Activated CD4-positive, alpha-beta memory T cell treated with anti-CD3 and anti-CD28 coated beads for 36 hours (primary cell): ENCODE data around the gene GALNT2. TPM values are rescaled to one million over a fixed set of nuclear protein-coding genes. Genes with fewer than 3 reads are reported as not detected.

ENCODE experiments used
- CTCF ChIA-PET: fragments of 350-600 bp; sonication (Branson Sonifier 250); formaldehyde crosslinking; loops from one replicate; lab custom pipeline; 2021; ENCODE audit warnings: antibody characterized with exemption, inconsistent platforms; lab: Charles Lee
- POLR2A ChIA-PET: fragments of 350-600 bp; sonication (Branson Sonifier 250); formaldehyde crosslinking; loops from one replicate; lab custom pipeline; 2021; ENCODE audit warnings: antibody characterized with exemption; lab: Charles Lee
- DNase-seq: peaks from one replicate; pipeline ENCODE4 v3.0.0-alpha.2; 2020
- H3K27ac Mint-ChIP-seq: one replicate; pipeline ENCODE4 v1.8.0; 2021; ENCODE audit warnings: mixed read lengths
- H3K27me3 Mint-ChIP-seq: one replicate; pipeline ENCODE4 v1.8.0; 2021; ENCODE audit warnings: mixed read lengths
- H3K36me3 Mint-ChIP-seq: one replicate; pipeline ENCODE4 v1.8.0; 2021; ENCODE audit warnings: mixed read lengths
- H3K4me1 Mint-ChIP-seq: one replicate; pipeline ENCODE4 v1.8.0; 2021; ENCODE audit warnings: low read depth, mixed read lengths
- H3K4me3 Mint-ChIP-seq: one replicate; pipeline ENCODE4 v1.8.0; 2021; ENCODE audit warnings: mild to moderate bottlenecking, mixed read lengths
- H3K9me3 Mint-ChIP-seq: one replicate; pipeline ENCODE4 v1.8.0; 2021; ENCODE audit warnings: mixed read lengths
- intact Hi-C: fragments of 100-400 bp; cut with micrococcal nuclease; formaldehyde crosslinking; loops from one replicate; pipeline ENCODE4 v1.15.1; 2023
- total RNA-seq, 2 experiments: library from RNA; stranded (reverse); gene quantifications; one replicate each; pipeline ENCODE4 v1.2.3, GENCODE V29; 2021

GALNT2 gene
- total RNA-seq, 2 experiments from 2014 or later, result 49.5 to 51.0 TPM

DNA sequence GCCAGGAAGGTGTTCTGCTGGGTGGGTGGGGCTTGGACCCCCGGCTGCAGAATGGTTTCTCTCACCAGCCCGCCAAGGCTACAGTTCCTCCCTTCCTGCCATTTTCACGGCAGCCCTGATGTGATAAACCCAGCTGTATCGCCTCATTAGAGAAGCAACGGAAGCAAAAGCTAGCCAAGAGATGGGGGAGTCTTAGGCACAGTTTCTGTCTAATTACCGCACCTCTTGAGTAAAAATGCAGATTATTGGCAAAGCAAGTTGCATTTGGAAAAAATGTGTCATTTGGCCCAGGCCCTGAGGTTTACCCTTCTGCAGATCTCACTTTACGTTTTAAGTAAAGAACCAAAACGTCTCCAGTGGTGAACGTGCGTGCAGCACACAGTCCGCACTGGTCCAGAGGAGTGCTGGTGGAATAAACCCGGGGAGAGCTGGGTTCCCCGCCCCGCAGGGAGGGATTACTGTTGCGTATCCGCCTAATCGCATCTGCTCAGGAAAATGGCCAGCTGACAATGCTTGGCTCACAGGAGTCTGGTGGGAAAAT, 109.9 kb downstream of the GALNT2 start:
- H3K27me3 Mint-ChIP-seq, result no peaks in the 10 kb centered on the region
- H3K4me1 Mint-ChIP-seq, result peaks cover 15% of the 10 kb centered on the region
- ChIA-PET POLR2A (no interaction called here), CTCF (interaction anchor here (1.1 to 1.3 kb wide), 2 partner anchors 9 to 10 kb away, joined by 6 to 7 read pairs; no protein-coding TSS in a partner anchor)
- H3K36me3 Mint-ChIP-seq, result peaks cover 20% of the 10 kb centered on the region
- intact Hi-C loops, result no loop called here
- H3K9me3 Mint-ChIP-seq, result no peaks in the 10 kb centered on the region
- no peak overlapping the region for H3K27ac Mint-ChIP-seq
- no peak for DNase-seq
- H3K4me3 Mint-ChIP-seq, result no peak overlapping the region

DNA sequence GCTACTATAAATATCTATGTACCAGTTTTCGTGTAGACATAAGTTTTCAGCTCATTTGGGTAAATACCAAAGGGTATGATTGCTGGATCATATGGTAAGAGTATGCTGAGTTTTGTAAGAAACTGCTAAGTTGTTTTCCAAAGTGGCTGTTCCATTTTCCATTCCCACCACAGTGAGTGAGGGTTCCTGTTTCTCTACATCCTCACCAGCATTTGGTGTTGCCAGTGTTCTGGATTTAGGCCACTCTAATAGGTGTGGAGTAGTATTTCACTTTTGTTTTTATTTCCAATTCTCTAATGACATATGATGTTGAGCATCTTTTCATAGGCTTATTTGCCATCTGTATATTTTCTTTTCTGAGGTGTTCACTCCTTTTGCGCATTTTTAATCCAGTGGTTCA, 112.2 kb downstream of the GALNT2 start:
- CTCF ChIA-PET, result no interaction called here
- no peaks in the 10 kb centered on the region for H3K27me3 Mint-ChIP-seq

GRCh38 chr1:230185076-230186001, 118.3 kb downstream of the GALNT2 start:
- ChIA-PET CTCF (interaction anchor here (1.0 to 1.6 kb wide), 2 partner anchors 14 to 18 kb away, joined by 3 to 7 read pairs; no protein-coding TSS in a partner anchor), POLR2A (interaction anchor here (1.1 kb wide), 1 partner anchor 81 kb away, joined by 3 read pairs; no protein-coding TSS in a partner anchor)
- Mint-ChIP-seq H3K36me3 (peaks cover 18% of the 10 kb centered on the region), H3K9me3 (peaks cover 4% of the 10 kb centered on the region), H3K4me1 (peaks cover 33% of the 10 kb centered on the region), H3K4me3 (no peak overlapping the region), H3K27ac (no peak overlapping the region), H3K27me3 (no peaks in the 10 kb centered on the region)
- intact Hi-C loops, result loop anchor here (1.0 kb wide), 1 partner anchor 24 kb away; no protein-coding TSS in a partner anchor
- DNase-seq, result no peak

More for the DNA sequence above, 112.2 kb downstream of the GALNT2 start:
- H3K4me1 Mint-ChIP-seq, result peaks cover 19% of the 10 kb centered on the region
- POLR2A ChIA-PET, result no interaction called here
- intact Hi-C loops, result no loop called here
- no peak for DNase-seq
- peaks cover 22% of the 10 kb centered on the region for H3K36me3 Mint-ChIP-seq
- no peak overlapping the region for H3K4me3 Mint-ChIP-seq
- H3K27ac Mint-ChIP-seq, result no peak overlapping the region
- H3K9me3 Mint-ChIP-seq, result no peaks in the 10 kb centered on the region

GRCh38 chr1:230186003-230186863, 119.2 kb downstream of the GALNT2 start:
- no peak overlapping the region for H3K27ac Mint-ChIP-seq
- H3K4me1 Mint-ChIP-seq, result peaks cover 33% of the 10 kb centered on the region
- peaks cover 20% of the 10 kb centered on the region for H3K36me3 Mint-ChIP-seq
- intact Hi-C loops, result loop anchor here (1.0 kb wide), 1 partner anchor 23 kb away; no protein-coding TSS in a partner anchor
- H3K4me3 Mint-ChIP-seq, result no peak overlapping the region
- ChIA-PET CTCF (interaction anchor here (1.0 to 1.6 kb wide), 2 partner anchors 15 to 19 kb away, joined by 3 to 7 read pairs; no protein-coding TSS in a partner anchor), POLR2A (interaction anchor here (0.6 to 1.1 kb wide), 2 partner anchors 78 to 82 kb away, joined by 3 read pairs; no protein-coding TSS in a partner anchor)
- H3K9me3 Mint-ChIP-seq, result peaks cover 4% of the 10 kb centered on the region
- H3K27me3 Mint-ChIP-seq, result no peaks in the 10 kb centered on the region
- peak; percentile 53 for DNase-seq

- no peaks in the 10 kb centered on the region for H3K27me3 Mint-ChIP-seq
- no peak overlapping the region for H3K27ac Mint-ChIP-seq
- ChIA-PET CTCF (interaction anchor here (0.6 to 1.6 kb wide), 2 partner anchors 20 kb away, joined by 3 to 7 read pairs; no protein-coding TSS in a partner anchor), POLR2A (interaction anchor here (0.6 to 1.1 kb wide), 2 partner anchors 78 to 83 kb away, joined by 3 read pairs; no protein-coding TSS in a partner anchor)
- H3K4me1 Mint-ChIP-seq, result peaks cover 33% of the 10 kb centered on the region
- H3K9me3 Mint-ChIP-seq, result peaks cover 4% of the 10 kb centered on the region
- no peak for DNase-seq
- H3K4me3 Mint-ChIP-seq, result no peak overlapping the region
- H3K36me3 Mint-ChIP-seq, result peaks cover 20% of the 10 kb centered on the region
- intact Hi-C loops, result loop anchor here (1.0 kb wide), 1 partner anchor 22 kb away; no protein-coding TSS in a partner anchor
Measured at GRCh38 chr1:230186874-230187273, 119.8 kb downstream of the GALNT2 start.

DNA sequence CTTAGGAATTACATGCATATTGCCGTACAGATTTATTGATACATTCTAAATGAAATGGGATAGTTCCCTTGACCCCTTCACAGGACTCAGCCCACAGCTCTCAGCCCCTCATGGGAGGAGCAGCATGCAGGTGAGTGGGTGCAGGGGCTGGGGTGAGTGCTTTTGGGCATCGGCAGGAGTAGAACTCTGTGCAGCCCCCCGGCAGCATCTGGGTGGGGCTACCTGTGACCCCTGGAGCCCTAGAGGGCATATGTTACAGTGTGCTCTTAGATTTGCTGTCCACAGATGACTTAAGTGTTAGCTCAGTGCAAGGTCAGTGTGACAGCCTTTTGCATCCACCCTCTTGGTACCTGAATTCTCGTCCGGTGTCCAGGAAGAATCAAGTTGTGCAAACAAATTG, 120.3 kb downstream of the GALNT2 start:
- ChIA-PET POLR2A (no interaction called here), CTCF (interaction anchor here (0.6 kb wide), 1 partner anchor 20 kb away, joined by 3 read pairs; no protein-coding TSS in a partner anchor)
- intact Hi-C loops, result no loop called here
- Mint-ChIP-seq H3K9me3 (peaks cover 4% of the 10 kb centered on the region), H3K4me3 (no peak overlapping the region), H3K27me3 (no peaks in the 10 kb centered on the region), H3K27ac (no peak overlapping the region), H3K36me3 (peaks cover 20% of the 10 kb centered on the region), H3K4me1 (peaks cover 33% of the 10 kb centered on the region)
- no peak for DNase-seq

DNA sequence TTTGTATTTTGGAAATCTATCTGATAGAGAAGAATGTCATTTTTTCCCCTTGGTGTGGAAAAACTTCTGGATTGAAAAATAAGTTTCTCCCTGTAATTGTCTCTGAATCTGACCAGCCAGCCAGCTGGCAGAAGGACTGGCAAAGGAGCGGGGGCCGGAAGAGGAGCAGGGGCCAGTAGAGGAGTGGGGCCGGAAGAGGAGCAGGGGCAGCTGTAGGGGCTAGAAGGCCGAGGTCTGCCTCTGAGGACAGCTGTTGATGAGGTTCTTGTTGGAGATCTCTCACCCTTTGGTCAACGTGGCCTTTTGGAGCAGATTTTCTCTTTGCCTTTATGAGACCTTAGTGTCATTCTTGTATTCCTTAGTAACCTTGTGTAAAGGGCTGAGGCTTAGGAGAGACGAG, 121.8 kb downstream of the GALNT2 start:
- DNase-seq, result no peak
- Mint-ChIP-seq H3K27ac (no peak overlapping the region), H3K9me3 (peaks cover 4% of the 10 kb centered on the region), H3K27me3 (no peaks in the 10 kb centered on the region), H3K4me3 (no peak overlapping the region), H3K36me3 (peaks cover 22% of the 10 kb centered on the region), H3K4me1 (peaks cover 30% of the 10 kb centered on the region)
- intact Hi-C loops, result no loop called here
- POLR2A ChIA-PET, result no interaction called here
- CTCF ChIA-PET, result no interaction called here

- peaks cover 4% of the 10 kb centered on the region for H3K9me3 Mint-ChIP-seq
- no peak overlapping the region for H3K4me3 Mint-ChIP-seq
- no peaks in the 10 kb centered on the region for H3K27me3 Mint-ChIP-seq
- H3K27ac Mint-ChIP-seq, result no peak overlapping the region
- no peak for DNase-seq
- ChIA-PET POLR2A (no interaction called here), CTCF (no interaction called here)
- peaks cover 30% of the 10 kb centered on the region for H3K4me1 Mint-ChIP-seq
- H3K36me3 Mint-ChIP-seq, result peaks cover 19% of the 10 kb centered on the region
- intact Hi-C loops, result no loop called here
Measured at GRCh38 chr1:230189341-230189740, 122.3 kb downstream of the GALNT2 start.

DNA sequence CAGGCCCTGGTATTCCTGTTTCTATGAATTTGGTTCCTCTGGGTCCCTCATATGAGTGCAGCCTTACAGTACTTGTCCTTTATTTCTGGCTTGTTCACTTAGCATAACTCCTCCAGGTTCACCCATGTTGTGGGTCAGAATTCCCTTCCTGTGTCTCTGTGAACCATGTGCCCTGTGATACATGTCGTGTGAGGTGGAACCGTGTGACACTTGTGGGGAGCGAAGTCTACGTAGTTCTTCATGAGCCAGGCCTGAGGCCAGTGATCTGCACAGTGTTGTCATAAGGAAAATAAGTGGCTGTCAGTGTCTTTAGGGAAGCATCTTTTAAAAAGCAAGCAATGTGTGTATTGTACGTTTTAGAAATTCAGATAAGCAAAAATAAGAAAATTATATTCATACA, 122.8 kb downstream of the GALNT2 start:
- peaks cover 15% of the 10 kb centered on the region for H3K36me3 Mint-ChIP-seq
- intact Hi-C loops, result no loop called here
- H3K9me3 Mint-ChIP-seq, result no peaks in the 10 kb centered on the region
- no peak overlapping the region for H3K4me3 Mint-ChIP-seq
- no peaks in the 10 kb centered on the region for H3K27me3 Mint-ChIP-seq
- ChIA-PET CTCF (no interaction called here), POLR2A (no interaction called here)
- no peak for DNase-seq
- no peak overlapping the region for H3K27ac Mint-ChIP-seq
- peaks cover 25% of the 10 kb centered on the region for H3K4me1 Mint-ChIP-seq

DNA sequence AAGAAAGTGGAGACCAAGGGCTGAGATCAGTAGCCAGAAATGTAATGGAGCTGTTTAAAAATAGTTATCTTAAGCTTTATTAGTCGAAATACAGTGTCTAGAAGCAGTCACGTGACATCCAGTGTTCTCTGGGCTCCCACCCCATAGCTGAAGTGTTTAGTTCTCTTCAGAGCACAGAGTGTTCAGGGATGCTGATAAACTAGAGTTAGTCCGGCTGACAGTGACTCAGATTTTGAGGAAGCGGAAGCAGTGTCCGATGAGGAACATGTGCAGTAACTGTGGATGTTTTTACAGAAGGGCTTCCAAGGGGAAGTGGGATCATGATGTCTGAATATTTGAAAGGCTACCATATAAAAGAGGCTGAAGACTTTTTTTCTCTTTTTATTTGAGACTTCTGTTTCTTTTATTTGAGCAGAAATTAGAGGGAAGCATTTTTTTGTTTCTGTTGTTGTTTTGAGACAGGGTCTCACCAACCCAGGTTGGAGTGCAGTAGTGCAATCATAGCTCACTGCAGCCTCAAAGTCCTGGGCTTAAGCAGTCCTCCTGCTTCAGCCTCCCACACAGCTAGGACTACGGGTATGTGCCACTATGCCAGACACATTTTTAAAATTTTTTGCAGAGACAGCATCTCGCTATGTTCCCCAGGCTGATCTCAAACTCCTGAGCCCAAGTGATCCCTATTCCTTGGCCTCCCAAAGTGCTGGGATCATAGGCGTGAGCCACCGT, 124.2 kb downstream of the GALNT2 start:
- intact Hi-C loops, result no loop called here
- Mint-ChIP-seq H3K27ac (no peak overlapping the region), H3K27me3 (no peaks in the 10 kb centered on the region), H3K4me3 (no peak overlapping the region), H3K36me3 (peaks cover 11% of the 10 kb centered on the region), H3K4me1 (peaks cover 11% of the 10 kb centered on the region), H3K9me3 (no peaks in the 10 kb centered on the region)
- ChIA-PET POLR2A (no interaction called here), CTCF (no interaction called here)
- DNase-seq, result no peak

GRCh38 chr1:230191855-230192254, 124.8 kb downstream of the GALNT2 start:
- Mint-ChIP-seq H3K27me3 (no peaks in the 10 kb centered on the region), H3K27ac (no peak overlapping the region), H3K4me1 (peaks cover 6% of the 10 kb centered on the region), H3K36me3 (peaks cover 10% of the 10 kb centered on the region), H3K9me3 (no peaks in the 10 kb centered on the region), H3K4me3 (no peak overlapping the region)
- POLR2A ChIA-PET, result no interaction called here
- DNase-seq, result no peak
- intact Hi-C loops, result no loop called here
- CTCF ChIA-PET, result no interaction called here
